Right lung (tissue), 5 donors: ENCODE results near the gene NTF3. TPM values are rescaled to one million over a fixed set of nuclear protein-coding genes. Genes with fewer than 3 reads are reported as not detected.
A peak's percentile ranks its signal among the peaks of the same experiment; 100 is the strongest.

Experiments
- DNase-seq, 2 donors: peaks; one replicate each; pipeline ENCODE4 v3.0.0-alpha.2; 2013
- polyA plus RNA-seq, 5 donors: library from polyadenylated mRNA; unstranded; fragments of 120-200 nt; gene quantifications; one replicate each; pipeline versions ENCODE4 v1.2.1 to v1.2.3, GENCODE V29; 2013; ENCODE audit warnings: inconsistent platforms in 1 of 5, low replicate concordance in 1 of 5; ENCODE audit not compliant: insufficient read length in 5 of 5, insufficient read depth in 1 of 5

NTF3 gene
- polyA plus RNA-seq, 5 donors: 2.4 to 4.1 (median 3.0) TPM

DNA sequence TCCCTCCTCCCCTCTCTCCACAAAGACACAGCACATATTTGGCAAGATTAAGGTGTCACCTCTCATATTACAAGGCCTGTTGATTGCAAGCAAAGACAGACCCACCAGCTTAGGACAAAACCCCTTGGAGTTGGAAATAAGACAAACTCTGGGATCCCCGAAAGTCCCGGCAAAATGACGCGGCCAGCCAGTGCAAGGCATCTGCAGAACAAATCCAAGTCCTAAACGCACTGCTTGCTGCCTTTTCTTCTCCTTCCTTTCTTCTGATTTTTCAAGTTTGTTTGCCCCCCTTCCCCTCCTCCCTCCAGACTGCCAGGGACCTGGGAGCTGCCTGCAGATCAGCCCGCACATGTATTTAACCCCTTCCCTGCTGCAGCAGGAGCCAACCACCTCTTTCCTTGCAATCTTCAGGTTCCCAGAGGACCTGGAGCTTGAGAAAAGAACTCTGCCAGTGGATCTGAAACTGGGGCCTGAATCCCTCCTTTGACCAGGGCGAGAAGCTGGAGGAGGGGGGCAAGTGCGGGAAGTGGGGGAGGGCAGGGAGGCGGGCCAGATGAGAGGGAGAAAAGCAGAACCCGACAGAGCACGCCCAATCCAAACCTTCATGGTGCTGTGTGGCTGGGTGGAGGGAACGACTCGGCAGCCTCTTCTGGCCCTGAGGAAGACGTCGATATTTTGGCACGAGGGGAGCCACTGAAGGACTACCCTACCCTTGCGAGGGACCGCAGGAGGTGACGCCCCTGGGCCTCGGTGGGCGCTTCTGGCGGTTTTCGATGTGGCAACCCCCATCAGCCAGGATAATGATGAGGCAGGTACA, 2.0 kb upstream of the NTF3 start:
- no peak for DNase-seq

DNA sequence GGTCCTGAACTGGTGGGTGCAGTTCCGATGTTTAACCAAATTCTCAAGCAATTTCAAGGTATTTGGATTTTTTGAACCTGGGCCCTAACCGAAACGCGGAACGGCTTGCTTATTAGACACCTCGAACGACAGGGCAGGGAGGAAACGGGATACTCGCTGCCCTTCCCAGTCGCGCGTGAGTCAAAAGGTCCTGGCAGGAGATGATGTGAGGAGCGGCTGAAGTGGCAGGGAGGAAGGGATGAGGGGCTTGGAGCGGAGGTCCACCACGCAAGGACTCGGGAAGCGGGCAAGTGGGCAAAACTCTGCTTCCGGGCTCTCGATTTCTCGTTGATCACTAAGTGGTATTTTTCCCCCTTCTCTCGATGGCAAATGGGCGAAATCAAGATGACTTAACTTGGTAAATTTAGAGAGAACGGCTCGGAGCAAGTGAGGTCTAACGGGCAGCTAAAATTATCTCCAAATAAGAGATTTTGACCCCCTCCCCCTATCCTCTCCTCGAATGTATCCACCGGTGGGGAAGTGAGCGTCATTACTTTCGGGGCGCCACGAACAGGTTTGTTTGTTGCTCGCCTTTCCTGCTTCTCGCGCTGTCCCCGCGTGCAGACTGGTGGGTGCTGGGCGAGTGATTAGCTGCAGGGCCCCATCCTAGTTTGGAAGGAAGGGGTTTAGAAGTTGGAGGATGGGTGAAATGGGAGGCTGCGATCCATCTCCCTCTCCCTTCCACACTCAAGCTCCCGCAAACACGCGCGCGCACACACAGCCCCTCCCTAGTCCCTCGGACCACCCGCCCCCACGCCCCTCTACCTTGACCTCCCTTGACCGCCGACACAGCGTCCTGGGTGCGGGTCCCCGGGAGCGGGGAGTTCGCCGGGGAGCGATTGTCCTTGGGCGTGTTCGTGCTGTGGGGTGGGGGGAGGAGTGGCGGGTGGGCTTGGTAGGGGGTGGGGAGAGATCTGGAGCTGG, 986 bp upstream of the NTF3 start:
- no peak for DNase-seq

DNA sequence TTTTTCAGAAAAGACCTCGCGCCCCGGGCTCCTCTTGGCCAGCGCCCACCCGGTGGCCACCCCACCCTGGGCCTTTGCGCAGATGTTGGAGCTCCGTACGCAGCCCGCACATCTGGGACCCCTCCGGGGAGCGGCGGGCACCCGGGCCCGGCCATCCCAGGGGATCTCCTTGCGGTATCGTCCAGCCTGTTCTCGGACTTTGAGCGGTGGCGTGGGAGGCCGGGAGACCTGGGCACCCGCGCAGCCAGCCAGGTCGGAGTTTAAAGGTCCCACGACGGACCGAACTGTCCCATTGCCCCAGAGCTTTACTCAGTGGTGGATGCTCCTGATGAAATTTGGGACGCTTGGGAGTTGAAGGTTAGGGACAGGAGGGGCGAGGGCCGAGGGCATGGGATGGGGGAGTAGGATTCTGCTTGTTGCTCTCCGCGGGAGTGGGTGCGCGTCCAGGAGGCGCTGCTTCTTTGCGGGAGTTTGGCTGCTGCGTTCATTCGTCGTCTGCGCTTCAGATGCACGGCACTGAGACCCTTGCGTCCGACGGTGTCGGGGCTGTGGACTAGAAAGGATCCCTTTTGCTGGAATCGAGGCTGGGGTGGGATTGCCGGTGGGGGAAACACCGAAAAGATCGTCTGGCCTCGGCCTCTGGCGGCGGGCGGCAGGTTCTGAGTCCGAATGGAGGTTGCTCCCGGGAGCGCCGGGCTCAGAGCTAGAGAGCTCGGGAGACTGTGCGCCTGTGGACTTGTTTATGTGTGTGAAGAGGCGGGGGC, 1.4 kb downstream of the NTF3 start:
- DNase-seq: no peak

DNA sequence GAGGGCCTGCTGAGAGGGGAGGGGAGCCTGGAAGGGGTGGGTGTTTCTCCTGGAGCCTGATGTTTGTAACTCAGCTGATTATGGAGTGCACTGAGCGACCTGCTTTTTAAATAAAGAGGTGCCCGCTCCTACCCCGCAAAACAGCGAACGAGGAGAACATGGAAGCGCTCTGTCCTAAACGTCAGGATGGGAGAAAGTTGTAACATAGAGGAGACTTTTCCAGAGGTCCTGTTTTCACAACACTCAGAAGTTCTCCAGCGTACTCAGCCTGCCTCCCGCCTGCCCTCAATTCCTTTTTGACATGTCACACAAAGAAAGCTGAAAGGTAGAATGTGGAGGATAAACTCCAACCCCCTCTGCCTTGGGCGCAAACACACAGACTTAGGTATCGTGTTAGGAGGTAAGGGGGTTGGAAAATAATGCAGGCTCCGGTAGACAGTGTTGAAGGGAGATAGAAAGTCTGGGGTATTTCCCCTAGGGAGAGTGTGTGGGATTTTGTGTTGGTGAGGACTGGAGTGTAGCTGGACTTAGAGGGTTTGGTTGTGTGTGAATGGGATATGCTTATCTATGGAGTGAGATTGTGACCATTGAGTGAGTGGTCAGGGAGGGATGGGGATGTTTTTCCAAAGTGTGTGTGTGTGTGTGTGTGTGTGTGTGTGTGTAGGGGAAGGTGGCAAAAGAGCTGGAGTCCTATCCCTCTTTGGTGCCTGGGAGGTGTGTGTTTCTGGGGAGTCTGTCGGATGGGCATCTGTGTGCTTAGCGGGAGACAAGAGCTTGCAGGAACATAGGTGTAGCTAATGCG, 2.1 kb downstream of the NTF3 start:
- no peak for DNase-seq

DNA sequence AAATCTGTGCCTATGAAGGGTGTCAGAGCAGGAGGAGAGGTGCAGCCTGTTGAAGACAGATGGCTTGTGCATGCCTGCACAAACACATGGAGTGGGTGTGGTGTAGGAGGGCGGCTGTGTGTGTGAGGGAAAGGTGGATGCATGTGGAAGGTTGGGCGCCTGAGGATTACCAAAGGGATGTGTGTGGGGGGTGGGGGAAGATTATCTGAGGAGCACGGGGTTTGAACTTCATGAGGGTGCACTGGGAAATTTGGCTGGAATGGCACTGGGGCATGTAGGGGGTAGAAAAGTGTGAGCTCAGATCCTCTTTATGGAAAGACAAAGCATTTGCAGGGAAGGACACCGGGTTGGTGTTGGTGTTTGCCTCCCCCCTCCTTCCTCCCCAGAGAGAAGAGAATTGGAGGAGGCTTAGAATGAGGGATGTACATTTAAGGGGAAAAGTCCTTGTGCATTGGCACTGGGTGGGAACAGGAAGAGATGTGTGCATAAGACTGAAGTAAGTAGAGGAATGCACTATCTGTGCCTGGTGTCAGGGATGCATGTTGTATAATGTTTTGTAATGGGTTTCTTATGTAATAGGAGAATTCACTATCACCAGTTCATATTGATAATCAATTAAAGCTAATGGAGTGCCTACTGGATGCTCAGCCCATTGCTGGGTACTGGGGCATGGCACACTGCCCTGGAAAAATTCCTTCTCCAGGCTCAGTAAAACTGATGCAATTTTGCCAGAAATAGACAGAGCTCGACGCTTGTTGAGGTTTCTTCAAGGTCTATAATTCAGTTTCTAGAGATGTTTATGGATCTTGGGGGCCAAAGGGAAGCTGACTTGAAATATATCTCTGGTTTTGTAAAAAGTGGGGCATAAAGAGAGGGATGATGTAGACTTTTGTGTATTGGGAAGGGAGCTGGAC, 3.0 kb downstream of the NTF3 start:
- DNase-seq: no peak

DNA sequence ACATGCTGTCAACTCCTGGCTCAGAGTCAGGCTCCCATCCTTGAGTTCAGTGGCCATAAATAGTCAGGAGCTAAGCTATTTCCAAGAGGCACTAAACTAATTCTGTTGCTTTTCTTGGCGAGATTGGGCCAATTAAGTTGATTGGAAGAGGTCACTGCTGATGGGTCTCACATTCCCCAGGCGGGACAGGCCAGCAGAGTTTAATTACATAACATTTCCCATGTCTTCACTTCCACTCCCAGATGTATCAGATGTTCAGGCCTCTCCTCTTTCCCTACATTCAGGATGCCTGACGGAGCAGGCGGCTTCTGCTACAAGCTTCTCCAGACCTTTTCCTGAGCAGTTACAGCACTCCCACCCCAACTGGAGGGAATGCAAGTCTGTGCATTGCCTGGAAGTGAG, 5.3 kb downstream of the NTF3 start:
- DNase-seq: no peak

DNA sequence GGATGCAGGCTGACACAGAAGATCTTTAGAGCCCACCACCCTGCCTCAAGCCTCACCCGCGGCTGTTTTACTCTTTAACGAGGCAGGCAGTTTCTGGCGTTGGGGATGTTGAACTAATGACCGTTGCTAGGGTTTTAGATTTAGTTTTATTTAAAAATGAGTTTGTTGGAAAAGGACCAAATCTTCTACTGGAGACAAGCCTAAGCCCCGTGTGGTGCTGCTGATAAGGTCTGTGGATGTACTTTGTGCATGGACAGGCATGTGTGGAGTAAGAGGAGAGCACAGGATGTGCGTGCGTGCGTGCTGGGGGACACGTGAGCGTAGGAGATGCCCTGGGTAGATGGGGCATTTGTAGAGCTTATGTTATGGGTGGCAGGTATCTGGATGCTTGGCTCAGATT, 5.7 kb downstream of the NTF3 start:
- DNase-seq: peak in 1 of 2 donors; percentile 50

DNA sequence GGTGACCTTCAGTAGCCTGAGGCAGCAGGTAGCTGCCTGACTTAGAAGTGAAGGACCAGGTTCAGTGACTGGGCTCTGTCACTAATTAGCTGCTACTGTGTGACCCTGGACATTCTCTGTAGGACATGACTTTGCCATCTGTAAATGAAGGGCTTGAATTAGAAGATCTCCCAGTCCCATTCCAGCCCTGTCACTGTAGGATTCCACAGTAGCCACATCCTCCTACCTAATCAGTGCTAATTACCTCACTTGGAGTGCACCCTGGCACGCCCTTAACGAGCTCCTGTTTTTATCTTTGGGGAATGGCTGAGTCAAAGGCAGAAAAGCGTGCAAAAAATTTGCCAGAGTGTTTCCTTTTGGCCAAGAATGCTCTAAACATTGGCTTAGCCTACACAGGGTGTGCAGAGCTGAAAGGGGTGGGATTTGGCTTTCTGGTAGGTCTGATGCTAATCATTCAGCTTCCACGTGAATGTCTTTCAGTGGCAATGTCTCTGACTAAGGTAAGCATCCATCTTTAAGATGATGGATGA, 6.8 kb downstream of the NTF3 start:
- no peak for DNase-seq

DNA sequence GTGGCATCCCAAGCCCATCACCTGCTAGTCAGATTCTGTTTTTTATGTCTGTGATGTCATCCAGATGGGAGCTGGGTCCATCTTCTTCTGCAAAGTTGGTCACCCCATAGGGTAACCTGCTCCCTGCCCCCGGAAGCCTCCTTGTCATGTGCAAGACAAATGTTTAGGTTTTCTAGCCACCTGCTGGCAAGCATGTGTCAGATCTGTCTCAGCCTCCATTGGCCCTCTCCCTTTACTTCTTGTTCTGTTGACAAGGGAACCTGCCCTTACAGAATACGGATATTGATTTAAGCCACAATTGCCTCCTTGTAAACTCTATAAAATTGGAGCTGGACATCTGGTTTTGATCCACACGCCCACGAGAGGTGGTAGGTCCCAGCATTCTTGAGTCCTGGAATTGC, 7.5 kb downstream of the NTF3 start:
- DNase-seq: no peak

DNA sequence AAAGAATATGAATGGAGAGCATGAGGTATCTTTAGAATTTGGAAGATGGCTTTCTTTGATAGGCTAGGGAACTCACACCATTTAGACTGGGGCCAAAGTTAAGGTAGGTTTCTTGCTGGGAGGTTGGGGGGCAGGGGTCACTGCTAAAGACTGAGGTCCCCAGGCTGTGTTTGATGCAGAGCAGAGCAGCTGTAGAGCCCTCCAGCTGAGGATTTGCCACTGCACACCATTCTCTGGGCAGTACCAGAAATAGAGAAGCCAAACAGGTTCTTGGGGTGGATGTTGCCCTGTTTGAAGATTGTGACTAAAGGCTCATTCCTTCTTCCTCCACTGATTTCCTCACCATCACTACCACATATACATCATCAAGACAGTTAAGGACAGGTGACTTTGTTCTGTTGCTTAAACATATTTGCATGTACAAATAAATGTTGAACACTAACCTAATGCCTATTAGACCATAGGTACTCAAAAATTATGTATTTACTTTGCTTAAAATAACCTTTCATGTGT, 7.9 kb downstream of the NTF3 start:
- DNase-seq: no peak

DNA sequence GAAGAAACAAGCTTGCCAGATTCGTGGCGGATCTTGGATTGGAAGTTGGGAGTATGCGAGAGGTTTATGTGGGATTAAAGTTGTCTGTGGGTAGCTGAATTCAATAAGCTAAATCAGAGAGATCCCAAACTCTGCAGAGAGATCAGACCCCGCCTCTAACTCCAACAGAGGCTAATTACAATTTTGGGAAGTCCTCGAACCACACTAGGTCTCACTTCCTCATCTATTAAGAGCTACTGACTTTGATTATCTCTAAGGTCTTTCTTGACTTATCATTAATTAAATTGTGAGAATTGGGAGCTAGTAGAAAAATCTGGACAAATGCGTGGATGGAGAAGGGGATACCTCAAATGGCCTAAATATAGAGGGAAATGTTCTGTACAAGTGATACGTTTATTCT, 9.1 kb downstream of the NTF3 start:
- no peak for DNase-seq

DNA sequence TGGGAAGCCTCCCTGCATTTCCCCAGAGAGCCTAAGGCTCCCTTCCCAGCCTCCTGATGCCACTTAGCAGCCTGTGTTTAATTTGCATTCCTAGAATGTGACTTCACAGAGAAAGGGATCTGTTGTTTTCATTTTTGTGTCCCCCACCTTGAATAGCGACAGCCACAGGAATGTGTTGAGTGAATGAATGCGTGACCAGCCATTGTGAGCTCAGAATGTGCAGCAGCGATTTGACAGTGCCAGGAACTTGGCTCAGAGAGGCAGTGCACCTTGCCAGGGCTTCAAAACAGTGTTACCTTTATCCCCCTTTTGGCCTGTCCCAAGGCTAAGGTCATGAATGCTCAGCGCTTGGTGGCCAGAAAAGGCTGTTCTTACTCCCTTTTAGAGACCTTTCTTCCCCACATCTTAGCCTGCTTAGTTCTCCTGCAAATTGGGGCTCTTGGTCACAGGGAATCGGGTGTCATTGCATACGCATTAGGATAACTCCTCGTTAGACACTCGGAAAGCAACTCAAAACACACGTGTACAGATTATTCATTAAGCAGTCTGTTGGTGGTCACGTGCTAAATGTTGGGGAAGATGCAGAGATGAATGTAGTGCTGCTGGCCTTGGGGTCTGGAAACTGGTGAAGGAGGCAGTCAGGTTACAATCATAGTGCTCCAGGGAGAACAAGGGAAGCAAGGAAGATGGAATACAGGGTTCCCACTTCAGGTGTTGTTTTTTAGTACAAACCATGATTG, 9.8 kb downstream of the NTF3 start:
- DNase-seq: no peak

DNA sequence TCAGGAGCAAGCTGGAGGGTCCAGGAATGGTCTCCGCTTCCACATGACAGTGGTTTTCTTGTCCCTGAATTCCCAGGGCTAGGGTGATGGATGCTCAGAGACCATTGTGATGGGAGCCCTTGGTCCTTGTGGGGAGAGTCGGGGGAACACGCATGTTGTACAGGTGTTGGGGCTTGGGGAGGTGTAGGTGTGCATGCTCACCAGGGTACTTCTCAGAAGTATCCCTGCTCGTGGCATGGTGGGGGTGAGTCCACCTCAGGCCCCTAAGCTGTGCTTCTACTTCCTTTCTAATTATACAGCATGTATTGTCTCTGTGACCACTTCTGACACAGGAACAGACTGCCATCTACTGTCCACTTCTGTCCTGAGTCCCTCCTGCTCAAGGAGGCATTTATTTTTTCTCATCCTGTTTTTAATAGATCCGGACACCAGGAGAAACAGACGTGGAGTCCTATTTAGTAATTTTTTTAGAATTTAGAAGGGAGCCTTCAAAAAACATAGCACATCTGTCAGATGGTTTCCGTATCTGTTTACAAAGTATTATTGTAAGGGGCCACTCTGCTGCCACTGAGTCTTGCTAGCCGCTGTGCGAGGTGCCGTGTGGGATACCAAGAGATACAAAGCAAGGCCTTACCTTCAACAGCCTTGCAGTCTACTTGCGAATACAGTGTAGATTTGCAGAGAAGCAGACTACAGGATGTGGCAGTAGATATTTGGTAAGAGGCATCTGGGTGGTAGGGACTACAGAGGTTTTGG, 10.5 kb downstream of the NTF3 start:
- DNase-seq: no peak

DNA sequence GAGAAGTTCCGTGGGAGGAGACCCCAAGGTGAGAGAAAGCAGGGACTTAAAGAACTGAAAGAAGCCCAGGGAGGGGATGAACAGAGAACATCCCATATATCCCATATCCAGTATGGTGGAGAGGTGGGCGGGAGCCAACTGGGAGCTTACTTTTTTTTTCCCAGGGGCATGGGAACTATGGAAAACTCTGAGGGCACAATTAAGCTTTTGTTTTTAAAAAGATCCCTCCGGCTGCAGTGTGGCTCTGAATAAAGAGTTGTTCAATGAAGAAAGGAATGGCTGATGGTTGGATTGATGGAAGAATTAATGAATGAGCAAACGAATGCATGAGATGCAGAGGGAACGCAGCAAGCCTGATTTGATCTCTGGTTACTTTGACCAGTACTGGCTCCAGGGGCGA, 12.6 kb downstream of the NTF3 start:
- DNase-seq: no peak

DNA sequence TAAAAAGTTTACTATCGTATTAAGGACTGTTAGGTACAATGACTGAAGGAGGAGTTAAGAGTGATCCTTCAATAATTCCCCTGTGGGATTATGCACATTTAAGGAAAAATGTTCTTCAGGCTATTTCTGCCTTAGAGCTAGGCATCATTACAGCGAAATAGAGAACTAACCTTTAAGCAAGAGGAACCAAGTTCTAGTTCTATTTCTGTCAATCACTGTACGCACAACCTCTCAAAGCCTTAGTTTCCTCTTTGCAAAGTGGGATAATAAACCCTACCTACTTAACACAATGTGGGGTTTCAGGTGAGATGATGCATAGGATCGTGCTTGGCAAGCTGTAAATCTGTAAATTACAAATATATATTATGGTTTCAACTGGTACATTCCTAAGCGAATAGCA, 15.4 kb downstream of the NTF3 start:
- no peak for DNase-seq

DNA sequence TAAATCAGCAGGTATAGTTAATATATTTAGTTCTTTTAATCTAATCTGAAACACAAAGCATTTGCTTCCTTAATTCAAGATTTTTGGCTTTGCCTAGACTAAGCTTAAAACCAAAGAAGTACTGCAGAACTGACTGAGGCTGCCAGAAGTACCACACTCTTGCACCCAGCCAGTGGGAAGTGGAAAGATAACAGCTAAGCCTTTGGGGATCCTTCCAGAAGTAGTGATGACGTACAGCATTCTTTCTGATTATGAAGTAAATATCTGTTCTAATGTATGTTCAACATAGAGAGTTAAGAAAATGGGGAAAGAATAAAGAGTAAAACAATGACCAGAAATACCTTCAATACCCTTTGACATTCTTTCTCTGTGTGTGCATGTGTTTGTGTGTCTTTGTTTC, 19.3 kb downstream of the NTF3 start:
- no peak for DNase-seq

DNA sequence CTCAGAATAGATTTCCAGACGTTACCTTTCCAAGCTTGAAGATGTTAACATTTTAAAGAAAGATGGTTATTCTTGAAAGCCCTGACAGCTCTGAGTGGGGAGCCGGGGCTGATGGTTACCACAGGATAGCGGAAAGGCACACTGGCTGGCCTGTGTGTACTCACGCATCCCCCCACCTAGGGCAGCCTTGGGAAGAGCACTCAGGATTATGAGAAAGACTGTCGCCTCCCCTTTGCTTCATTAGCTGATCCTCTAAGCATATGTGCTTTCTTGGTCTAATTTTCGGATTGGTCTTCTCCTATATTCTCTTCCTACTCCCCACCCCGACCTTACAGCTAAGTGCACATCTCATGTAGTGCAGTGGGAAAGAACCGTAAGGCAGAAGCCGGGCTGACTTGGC, 20.7 kb downstream of the NTF3 start:
- no peak for DNase-seq

DNA sequence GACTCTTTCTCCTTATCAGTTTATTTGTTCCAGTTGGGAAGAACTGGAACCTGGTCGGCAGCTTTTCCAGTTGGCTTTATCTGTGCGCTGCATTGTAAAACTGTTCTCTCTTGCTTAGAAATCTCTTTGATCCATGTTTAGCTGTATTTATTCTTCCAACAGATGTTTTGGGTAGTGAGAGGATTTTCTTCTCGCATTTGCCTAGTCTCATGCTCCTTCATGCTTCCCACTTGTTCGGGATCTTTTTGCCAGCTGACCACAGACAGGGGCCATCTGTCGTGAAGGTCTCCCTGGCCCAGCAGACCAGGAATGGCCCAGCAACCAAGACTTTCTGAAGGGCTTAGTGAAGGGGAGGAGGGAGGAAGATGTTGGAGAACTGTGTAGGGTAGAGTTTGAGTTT, 21.6 kb downstream of the NTF3 start:
- DNase-seq: no peak
